HTERT RPE-1 (cell line): ENCODE measurements around the gene MYADML2.

ENCODE experiments used
- in situ Hi-C: fragments of 300-500 bp; cut with MboI; formaldehyde crosslinking; loops from 4 replicates; pipeline ENCODE4 v1.14.3; 2020; ENCODE audit warnings: low sequenced_read_pairs

Gene MYADML2

GRCh38 chr17:81940538-81941483 lies 6.2 kb downstream of the MYADML2 start:
- in situ Hi-C loops = no loop called here

GRCh38 chr17:81939881-81940385 lies 7.1 kb downstream of the MYADML2 start:
- in situ Hi-C loops = no loop called here

GRCh38 chr17:81939218-81939617 lies 7.8 kb downstream of the MYADML2 start:
- in situ Hi-C loops = no loop called here

DNA sequence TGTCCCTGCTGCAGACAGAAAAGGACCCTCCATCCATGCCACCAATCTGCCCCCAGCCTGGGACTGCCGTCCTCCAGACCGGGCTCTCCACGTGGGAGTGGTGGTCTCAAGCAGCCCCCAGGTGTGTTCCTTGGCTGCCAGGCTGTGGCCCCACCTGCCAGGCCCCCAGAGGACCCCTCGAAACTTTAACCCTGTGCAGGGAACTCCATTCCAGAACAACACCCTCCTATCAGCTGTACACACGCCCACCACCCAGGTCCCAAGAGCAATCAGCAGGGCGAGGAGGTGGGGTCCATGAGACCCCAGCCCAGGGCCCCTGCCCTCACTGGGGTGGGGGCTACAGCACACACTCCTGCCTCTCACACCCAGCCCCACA lies 11.3 kb downstream of the MYADML2 start:
- in situ Hi-C loops = no loop called here

DNA sequence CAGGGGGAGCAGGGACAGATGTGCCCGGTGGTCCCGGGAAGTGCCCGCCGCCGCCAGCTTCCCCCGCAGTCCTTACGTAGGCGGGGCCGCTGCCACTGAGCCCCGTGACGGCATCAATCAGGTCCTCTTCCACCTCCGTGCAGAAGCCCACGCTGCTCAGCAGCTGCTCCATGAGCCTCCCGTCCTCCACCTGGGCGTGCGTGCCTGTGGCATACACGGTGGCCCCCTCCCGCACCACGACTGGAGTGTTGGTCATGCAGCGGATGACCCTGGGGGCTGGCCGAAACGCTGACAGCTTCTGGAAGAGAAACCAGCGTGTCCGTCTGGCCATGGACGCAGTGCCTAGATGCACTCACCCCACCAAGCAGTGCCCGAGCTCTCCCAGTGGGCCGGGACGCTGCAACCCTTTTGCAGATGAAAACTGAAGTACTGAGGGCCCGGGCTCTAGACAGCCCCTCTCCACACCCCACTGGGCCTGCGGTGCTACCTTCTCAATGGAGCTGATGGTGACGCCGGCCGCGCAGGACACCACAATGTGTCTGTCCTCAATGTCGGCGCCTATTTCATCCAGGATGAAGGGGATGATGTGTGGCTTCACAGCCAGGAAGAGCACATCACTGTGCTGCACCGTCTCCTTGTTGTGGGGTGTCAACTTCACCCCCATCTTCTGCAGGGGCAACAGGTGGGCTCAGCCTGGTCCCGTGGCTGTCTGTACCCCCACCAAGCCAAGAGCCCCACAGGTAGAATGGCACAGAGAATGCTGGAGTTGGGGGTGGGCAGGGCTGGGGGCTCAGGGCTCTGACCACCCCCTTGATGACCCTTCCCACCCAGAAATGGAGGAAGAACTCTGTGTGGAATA lies 12.0 kb downstream of the MYADML2 start:
- in situ Hi-C loops = no loop called here

DNA sequence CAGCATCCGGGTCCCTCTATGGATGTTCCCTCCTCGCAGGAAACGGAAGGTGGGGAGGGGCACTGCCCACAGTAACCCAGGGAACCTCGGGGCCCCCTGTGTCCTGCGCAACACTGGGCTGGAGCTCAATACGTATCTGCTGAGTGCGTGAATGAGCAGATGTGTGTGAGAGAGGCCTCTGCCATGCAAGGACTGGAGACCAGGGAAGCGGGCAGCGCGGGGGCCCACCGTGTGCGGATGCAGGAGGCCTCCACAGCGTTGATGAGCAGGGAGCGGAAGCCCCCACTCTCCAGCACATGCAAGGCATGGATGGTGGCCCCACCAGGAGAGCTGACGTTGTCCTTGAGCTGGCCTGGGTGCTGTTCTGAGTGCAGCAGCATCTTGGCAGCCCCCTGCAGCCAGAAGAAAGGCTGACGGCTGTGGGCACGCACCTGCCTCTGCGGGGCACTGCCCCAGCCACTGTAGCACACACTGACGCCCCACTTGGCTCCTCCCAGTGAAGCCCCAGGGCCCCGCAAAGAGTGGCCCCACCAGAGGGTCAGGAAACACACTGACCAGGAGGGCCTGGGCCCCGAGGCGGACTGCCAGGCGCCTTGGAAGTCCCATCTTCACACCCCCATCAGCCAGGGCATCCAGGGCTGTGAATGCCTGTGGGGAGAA lies 12.8 kb downstream of the MYADML2 start:
- in situ Hi-C loops = no loop called here

DNA sequence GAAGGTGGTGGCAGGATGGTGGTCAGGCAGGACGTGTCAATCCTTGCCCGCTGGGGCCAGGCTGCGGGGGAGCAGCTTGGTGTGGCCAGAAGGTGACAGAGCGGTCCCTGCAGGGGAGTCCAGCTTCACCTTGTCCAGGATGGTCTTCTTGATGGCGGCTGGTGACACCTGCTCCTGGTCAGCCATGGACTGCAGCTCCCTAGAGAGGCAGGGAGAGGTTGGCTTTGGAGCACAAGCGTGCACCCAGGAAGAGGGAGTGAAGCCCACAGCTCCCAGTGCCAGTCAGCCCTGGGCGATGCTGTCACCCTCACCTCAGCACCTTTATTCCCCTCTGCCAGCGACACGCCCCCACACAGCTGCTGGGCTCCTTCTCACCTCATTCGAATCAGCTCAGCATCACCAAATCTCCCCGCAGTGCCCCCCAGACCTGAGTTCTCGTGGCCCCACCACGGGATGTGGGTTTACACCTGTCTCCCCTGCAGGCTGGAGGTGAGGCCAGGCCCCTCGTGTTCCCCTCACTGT lies 13.8 kb downstream of the MYADML2 start:
- in situ Hi-C loops = no loop called here

DNA sequence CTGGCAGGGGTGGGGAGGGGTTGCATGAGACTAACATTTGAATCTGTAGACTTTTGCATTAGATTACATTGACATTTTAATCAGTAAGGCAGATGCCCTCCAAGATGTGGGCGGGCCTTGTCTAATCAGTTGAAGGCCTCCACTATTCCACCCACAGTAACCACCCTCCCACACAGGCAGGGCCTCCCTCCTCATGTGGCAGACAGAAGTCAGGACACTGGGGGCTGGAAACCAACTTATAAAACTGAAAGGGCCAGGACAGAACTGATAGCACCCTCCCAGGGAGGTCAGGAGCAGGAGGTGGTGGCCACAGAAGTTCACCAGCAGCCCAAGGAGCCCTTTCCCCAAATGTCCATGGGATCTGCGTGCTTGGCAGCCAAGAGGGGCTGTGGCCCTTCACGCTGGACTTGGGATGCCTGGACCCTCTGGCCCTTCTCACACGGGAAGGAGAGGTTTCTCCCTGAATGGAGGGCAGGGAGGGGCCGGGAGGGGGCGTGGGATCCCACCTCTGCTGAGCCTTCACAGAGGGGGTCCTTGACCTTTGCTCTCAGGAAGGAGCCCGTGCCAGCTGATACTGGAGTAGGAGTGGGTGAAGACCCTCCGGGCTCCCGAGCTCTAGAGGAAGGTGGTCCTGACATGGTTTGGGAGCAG lies 14.6 kb downstream of the MYADML2 start:
- in situ Hi-C loops = no loop called here

- in situ Hi-C loops = no loop called here
Measured at GRCh38 chr17:81931557-81932332, 15.3 kb downstream of the MYADML2 start.

GRCh38 chr17:81931189-81931556 lies 15.9 kb downstream of the MYADML2 start:
- in situ Hi-C loops = no loop called here

GRCh38 chr17:81930142-81931125 lies 16.6 kb downstream of the MYADML2 start:
- in situ Hi-C loops = no loop called here

DNA sequence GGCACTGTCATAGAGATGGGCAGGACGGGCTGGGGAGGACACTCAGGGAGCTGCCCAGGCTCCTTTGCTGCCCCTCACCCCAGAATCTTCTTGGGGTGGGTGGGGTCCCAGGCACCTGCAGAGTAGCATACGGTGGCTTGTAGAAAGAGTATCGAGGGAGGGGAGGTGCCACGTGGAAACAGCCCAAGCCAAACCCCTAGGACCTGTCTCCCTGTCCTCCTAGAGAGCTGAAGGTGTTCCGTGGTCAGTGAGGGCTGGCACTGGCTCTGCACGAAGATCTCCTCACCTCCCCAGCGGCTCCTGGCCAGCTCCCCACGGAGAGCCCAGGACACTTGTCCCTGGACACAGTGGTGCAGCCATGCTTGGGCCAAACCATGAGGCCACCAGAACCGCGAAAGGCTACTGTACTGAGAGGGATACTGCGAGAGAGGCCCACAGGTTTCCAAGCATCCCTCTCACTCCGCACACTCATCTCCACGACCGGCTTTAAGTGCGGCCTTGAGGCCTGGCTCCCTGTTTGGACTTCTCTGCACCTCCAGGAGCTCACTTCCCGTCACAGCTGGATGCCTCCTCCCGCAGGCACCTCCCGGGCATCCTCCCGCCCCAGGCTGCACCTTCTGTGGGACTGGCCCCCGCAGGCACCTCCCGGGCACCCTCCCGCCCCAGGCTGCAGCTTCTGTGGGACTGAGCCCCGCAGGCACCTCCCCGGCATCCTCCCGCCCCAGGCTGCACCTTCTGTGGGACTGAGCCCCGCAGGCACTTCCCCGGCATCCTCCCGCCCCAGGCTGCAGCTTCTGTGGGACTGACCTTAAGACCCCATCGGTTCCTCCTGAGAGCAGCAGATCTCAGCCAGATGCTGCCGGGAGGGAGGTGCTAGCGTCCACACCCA lies 17.5 kb downstream of the MYADML2 start:
- in situ Hi-C loops = no loop called here

GRCh38 chr17:81928544-81929252 lies 18.3 kb downstream of the MYADML2 start:
- in situ Hi-C loops = no loop called here

GRCh38 chr17:81927653-81928543 lies 19.1 kb downstream of the MYADML2 start, which contains the start of gene MAFG:
Gene MAFG (minus strand): TSS chr17:81927735. CDS start chr17:81923185, 4,550 bp downstream.
- in situ Hi-C loops = no loop called here

DNA sequence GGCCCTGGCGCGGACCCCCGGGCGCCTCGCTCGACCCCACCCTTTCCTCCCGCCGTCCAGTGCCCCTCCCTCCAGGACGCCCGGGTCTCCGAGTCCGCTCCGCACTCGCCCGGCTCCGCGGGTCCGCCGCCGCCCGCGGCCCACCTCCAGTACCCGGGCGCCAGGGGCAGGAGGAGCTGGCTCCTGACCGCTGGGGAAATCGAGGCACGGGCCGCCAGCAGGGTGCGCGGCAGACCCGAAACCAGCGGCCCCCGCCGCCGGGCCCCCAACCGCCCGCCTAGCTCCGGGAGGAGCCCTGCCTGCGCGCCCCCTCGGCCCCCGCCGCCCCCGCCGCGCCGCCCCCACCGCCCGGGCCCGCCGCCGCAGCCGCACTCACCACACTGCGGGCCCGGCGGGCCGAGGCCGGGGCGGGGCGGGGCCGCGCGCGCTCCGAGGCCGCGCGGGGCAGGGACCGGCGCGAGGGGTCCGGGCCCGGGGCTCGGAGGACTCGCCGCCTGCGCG lies 19.8 kb downstream of the MYADML2 start:
- in situ Hi-C loops = no loop called here
